ENCODE measurements around the gene PERCC1. TPM values are rescaled to one million over a fixed set of nuclear protein-coding genes. Genes with fewer than 3 reads are reported as not detected.

The PERCC1 gene
- under 1 TPM in 4 of 12 donors, not detected in 8; 0.20 to 0.33 (median 0.25) TPM for polyA plus RNA-seq (ENCODE audit: insufficient read length in 12 of 12)
- long read RNA-seq, donor 1: 0 reads
- long read RNA-seq, donor 2: 0 reads
- long read RNA-seq, donor 3: 0 reads
- long read RNA-seq, donor 4: 0 reads
- long read RNA-seq, donor 5: 0 reads
- long read RNA-seq, donor 6: 0 reads
- long read RNA-seq, donor 7: 0 reads
- long read RNA-seq, donor 8: 0 reads
- long read RNA-seq, donor 9: 0 reads
- long read RNA-seq, donor 10: 0 reads
- long read RNA-seq, donor 11: 0 reads

- DNase-seq: no peak
Measured at GRCh38 chr16:1430759-1431496, at the start of gene PERCC1. Gene PERCC1, plus strand, starts transcription at chr16:1431078. Its CDS starts 1,516 bp downstream, at chr16:1432594.

GRCh38 chr16:1381612-1382406, 49.1 kb upstream of the PERCC1 start:
- DNase-seq: no peak

GRCh38 chr16:1383556-1383955, 47.3 kb upstream of the PERCC1 start:
- no peak for DNase-seq

- no peak for DNase-seq
Measured at GRCh38 chr16:1385232-1385631, 45.6 kb upstream of the PERCC1 start.

- DNase-seq: no peak
Measured at GRCh38 chr16:1387331-1387730, 43.5 kb upstream of the PERCC1 start.

GRCh38 chr16:1389762-1390161, 41.1 kb upstream of the PERCC1 start:
- no peak for DNase-seq

- DNase-seq: no peak
Measured at GRCh38 chr16:1390239-1390779, 40.6 kb upstream of the PERCC1 start.

- DNase-seq: no peak
Measured at GRCh38 chr16:1392826-1393225, 38.1 kb upstream of the PERCC1 start.

- DNase-seq: no peak
Measured at GRCh38 chr16:1393613-1394176, 37.2 kb upstream of the PERCC1 start.

GRCh38 chr16:1394367-1394951, 36.4 kb upstream of the PERCC1 start:
- DNase-seq: no peak

- no peak for DNase-seq
Measured at GRCh38 chr16:1395444-1396031, 35.3 kb upstream of the PERCC1 start.

GRCh38 chr16:1397779-1398178, 33.1 kb upstream of the PERCC1 start:
- no peak for DNase-seq

GRCh38 chr16:1398351-1398750, 32.5 kb upstream of the PERCC1 start:
- no peak for DNase-seq

GRCh38 chr16:1398826-1399581, 31.9 kb upstream of the PERCC1 start:
- DNase-seq: no peak

GRCh38 chr16:1401061-1401757, 29.7 kb upstream of the PERCC1 start:
- no peak for DNase-seq

- DNase-seq: no peak
Measured at GRCh38 chr16:1401758-1402154, 29.1 kb upstream of the PERCC1 start.

GRCh38 chr16:1403036-1403435, 27.8 kb upstream of the PERCC1 start:
- no peak for DNase-seq

GRCh38 chr16:1403733-1404132, 27.1 kb upstream of the PERCC1 start:
- DNase-seq: no peak

- DNase-seq: peak; percentile 29
Measured at GRCh38 chr16:1407753-1408152, 23.1 kb upstream of the PERCC1 start.
